SK-N-MC (cell line): ENCODE data around the gene CCT3.

Experiments
- EZH2 ChIP-seq: fragments of 200-600 bp; sonication (generic); IDR thresholded peaks from one replicate; pipeline ENCODE4 v1.6.1; 2017; ENCODE audit warnings: antibody characterized with exemption
- POLR2AphosphoS5 ChIP-seq: IDR thresholded peaks from 2 replicates; pipeline ENCODE4 v1.6.1; 2012; ENCODE audit warnings: mild to moderate bottlenecking, low read depth, low read length, borderline replicate concordance

DNA sequence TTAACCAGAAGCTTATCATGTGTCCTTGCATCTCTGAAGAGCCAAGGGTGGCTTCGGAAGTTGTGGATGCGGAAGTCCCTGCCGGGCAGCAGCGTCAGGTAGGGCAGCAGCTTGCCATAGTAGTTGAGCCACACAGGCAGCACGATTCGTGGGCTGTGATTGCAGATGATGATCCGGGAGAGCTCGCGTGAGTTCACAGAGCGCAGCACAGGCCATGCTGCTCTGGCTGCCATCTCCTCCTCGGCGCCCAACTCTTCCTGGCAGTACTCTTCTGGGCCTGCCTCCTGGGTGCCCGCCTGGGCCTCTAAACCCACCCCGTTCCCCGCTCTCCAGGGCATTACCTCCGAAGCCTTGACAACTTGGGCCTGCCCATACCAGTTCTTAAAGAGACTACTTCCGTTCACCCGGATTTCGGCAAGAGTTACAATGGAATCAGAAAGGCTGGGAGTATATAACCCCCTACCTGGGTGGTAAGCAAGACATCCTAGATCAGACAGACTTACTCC is 39.2 kb downstream of the CCT3 start, which contains the start of gene VHLL:
- no peak for TF ChIP-seq EZH2
- no peak for TF ChIP-seq POLR2AphosphoS5
